Ishikawa (cell line): Measurements from ENCODE around the gene DENND5B.

Experiments
- CEBPB ChIP-seq: IDR thresholded peaks from 2 replicates; pipeline ENCODE4 v1.6.1; 2012
- CREB1 ChIP-seq: IDR thresholded peaks from 2 replicates; pipeline ENCODE4 v1.6.1; 2012; ENCODE audit warnings: low read depth
- EGR1 ChIP-seq: IDR thresholded peaks from 2 replicates; pipeline ENCODE4 v1.6.1; 2012
- EP300 ChIP-seq: IDR thresholded peaks from 2 replicates; pipeline ENCODE4 v1.6.1; 2012; ENCODE audit warnings: borderline replicate concordance
- FOXM1 ChIP-seq: IDR thresholded peaks from 2 replicates; pipeline ENCODE4 v1.6.1; 2012; ENCODE audit warnings: low read depth, borderline replicate concordance
- NFIC ChIP-seq: IDR thresholded peaks from 2 replicates; pipeline ENCODE4 v1.6.1; 2012
- RAD21 ChIP-seq: IDR thresholded peaks from 2 replicates; pipeline ENCODE4 v1.6.1; 2012; ENCODE audit warnings: low read depth
- REST ChIP-seq: IDR thresholded peaks from 2 replicates; pipeline ENCODE4 v1.6.1; 2012; ENCODE audit warnings: low read depth, mild to moderate bottlenecking
- TAF1 ChIP-seq: IDR thresholded peaks from 2 replicates; pipeline ENCODE4 v1.6.1; 2012; ENCODE audit warnings: low read depth, mild to moderate bottlenecking
- TCF12 ChIP-seq: IDR thresholded peaks from 2 replicates; pipeline ENCODE4 v1.6.1; 2012; ENCODE audit warnings: low read depth
- TEAD4 ChIP-seq: IDR thresholded peaks from 2 replicates; pipeline ENCODE4 v1.6.1; 2012
- YY1 ChIP-seq: IDR thresholded peaks from 2 replicates; pipeline ENCODE4 v1.6.1; 2012; ENCODE audit warnings: low read depth
- ZBTB7A ChIP-seq: IDR thresholded peaks from 2 replicates; pipeline ENCODE4 v1.6.1; 2012; ENCODE audit warnings: low read depth
- TF ChIP-seq, protein P1 (sequence below): IDR thresholded peaks from 2 replicates; pipeline ENCODE4 v1.6.1; 2012
- TF ChIP-seq, protein P2 (sequence below): IDR thresholded peaks from 2 replicates; pipeline ENCODE4 v1.6.1; 2012

The DENND5B gene

GRCh38 chr12:31527083-31527482 is 63.9 kb downstream of the DENND5B start:
- TF ChIP-seq FOXM1, result no peak
- TF ChIP-seq, protein P1, sequence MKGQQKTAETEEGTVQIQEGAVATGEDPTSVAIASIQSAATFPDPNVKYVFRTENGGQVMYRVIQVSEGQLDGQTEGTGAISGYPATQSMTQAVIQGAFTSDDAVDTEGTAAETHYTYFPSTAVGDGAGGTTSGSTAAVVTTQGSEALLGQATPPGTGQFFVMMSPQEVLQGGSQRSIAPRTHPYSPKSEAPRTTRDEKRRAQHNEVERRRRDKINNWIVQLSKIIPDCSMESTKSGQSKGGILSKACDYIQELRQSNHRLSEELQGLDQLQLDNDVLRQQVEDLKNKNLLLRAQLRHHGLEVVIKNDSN, result no peak
- no peak for TF ChIP-seq CEBPB

GRCh38 chr12:31526158-31526546 is 64.8 kb downstream of the DENND5B start:
- no peak for TF ChIP-seq ZBTB7A
- TF ChIP-seq RAD21, result no peak
- TF ChIP-seq NFIC, result no peak
- no peak for TF ChIP-seq CREB1
- no peak for TF ChIP-seq TCF12
- TF ChIP-seq FOXM1, result no peak
- TF ChIP-seq YY1, result no peak
- TF ChIP-seq, protein P1, result no peak
- TF ChIP-seq CEBPB, result no peak
- no peak for TF ChIP-seq EGR1
- no peak for TF ChIP-seq TEAD4
- no peak for TF ChIP-seq EP300

DNA sequence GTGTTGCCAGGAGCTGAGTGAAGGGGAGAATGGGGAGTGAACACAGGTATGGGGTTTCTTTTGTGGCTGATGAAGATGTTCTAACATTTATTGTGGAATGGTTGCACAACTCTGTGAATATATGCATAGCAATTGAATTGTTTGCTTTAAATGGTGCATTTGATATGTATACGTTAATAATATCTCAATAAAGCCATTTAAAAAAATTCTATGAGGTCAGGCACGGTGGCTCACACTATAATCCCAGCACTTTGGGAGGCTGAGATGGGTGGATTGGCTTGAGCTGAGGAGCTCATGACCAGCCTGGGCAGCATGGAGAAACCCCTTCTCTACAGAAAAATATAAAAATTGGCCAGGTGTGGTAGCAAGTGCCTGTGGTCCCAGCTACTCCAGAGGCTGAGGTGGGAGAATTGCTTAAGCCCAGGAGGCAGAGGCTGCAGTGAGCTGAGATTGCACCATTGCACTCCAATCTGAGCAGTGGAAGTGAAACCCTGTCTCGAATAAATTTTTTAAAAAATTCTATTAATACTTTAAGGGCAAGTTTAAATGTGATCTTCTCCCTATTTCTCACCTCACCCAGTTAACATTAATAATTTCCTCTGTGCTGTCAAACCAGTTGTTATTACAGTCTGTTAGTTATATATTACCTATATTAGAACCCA is 65.3 kb downstream of the DENND5B start:
- TF ChIP-seq FOXM1, result no peak
- TF ChIP-seq REST, result no peak
- no peak for TF ChIP-seq CEBPB
- no peak for TF ChIP-seq CREB1
- TF ChIP-seq ZBTB7A, result no peak
- no peak for TF ChIP-seq TCF12
- no peak for TF ChIP-seq TAF1
- TF ChIP-seq TEAD4, result no peak
- TF ChIP-seq, protein P1, result no peak
- TF ChIP-seq, protein P2, sequence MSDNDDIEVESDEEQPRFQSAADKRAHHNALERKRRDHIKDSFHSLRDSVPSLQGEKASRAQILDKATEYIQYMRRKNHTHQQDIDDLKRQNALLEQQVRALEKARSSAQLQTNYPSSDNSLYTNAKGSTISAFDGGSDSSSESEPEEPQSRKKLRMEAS, result no peak
- TF ChIP-seq NFIC, result no peak
- TF ChIP-seq EP300, result no peak
- TF ChIP-seq EGR1, result no peak
- TF ChIP-seq YY1, result no peak
- TF ChIP-seq RAD21, result no peak

- TF ChIP-seq, protein P2, result no peak
- no peak for TF ChIP-seq YY1
- TF ChIP-seq TAF1, result no peak
- TF ChIP-seq CREB1, result no peak
- no peak for TF ChIP-seq NFIC
Measured at GRCh38 chr12:31524791-31525495, 66.0 kb downstream of the DENND5B start.

GRCh38 chr12:31523306-31523705 is 67.6 kb downstream of the DENND5B start:
- TF ChIP-seq ZBTB7A (no peak), TCF12 (no peak), TAF1 (no peak), TEAD4 (no peak), REST (no peak), EP300 (no peak), NFIC (no peak), YY1 (no peak), CREB1 (no peak), RAD21 (no peak), CEBPB (no peak), EGR1 (no peak), FOXM1 (no peak)
- TF ChIP-seq, protein P1, result no peak
- TF ChIP-seq, protein P2, result no peak
